Activated CD8-positive, alpha-beta memory T cell treated with anti-CD3 and anti-CD28 coated beads, Interleukin-2, amount 50 U/mL, for 1 hour (primary cell): Measurements from ENCODE around the gene TTPAL.

Source experiments
- DNase-seq: peaks from one replicate; pipeline ENCODE4 v3.0.0-alpha.2; 2020; ENCODE audit errors: extremely low read depth

The TTPAL gene

GRCh38 chr20:44540834-44541233 is 65.2 kb downstream of the TTPAL start:
- no peak for DNase-seq

DNA sequence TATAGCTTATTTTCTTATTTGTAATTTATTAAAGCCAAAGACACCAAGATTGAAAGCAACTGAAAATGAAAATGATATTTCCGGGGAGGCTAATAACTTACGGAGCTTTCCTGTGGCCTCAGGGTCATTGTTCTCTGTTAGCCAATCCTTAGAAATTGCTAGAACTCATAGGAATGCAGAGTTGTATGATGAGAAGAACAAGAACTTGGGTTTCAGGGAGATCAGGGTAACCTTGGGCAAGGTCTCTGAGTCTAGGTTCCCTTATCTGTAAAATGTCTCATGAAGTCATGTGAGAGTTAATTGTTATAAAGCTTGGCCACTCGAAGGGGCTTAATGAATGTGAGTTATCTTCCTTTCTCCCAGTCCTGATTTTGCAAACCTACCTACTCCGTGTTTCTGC is 66.3 kb downstream of the TTPAL start:
- no peak for DNase-seq

- DNase-seq, result no peak
Observed at GRCh38 chr20:44542890-44543289, 67.2 kb downstream of the TTPAL start.

DNA sequence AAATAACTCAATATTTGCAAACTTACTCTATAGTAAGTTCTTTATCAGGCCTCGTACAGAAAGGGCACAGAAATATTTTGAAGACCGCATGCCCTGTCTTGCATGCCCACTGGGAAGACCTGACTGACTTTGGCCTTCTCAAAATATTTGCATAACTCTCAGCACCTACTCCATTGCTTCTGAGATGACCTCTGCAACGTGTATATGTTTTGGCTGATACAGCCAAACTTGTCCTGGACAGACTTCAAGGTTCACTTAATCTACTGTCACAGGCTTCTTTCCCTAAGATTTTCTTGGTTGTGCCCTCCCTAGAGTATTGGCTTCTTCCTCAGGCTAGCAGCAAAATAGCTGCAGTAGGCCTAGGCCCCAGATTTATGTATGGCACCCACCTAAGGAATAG is 67.7 kb downstream of the TTPAL start:
- DNase-seq, result no peak
